Measurements from ENCODE around the gene KIF21A.
"Not testable (repeated sequence)": the region's sequence is repeated elsewhere in the genome, so short reads cannot be mapped to it uniquely, and the experiment has no call there.

KIF21A gene

DNA sequence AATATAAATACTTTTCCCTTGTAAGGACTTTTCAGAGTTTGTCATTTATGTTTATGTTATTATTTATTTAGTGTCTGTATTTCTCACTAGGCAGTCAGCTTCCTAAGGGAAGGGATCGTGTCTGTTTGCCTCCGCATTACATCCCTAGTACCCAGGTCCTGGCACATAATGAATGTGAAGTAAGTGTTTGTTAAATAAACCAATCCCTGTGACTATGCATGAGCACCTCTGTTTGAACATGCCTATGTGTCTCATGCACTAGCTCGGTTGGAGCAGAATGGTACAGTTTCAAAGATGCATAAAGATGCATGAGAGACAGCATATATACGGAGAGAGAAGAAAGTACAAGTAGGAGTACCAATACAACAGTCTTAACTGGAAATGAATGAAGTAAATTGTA, 99.3 kb downstream of the KIF21A start:
- no peak for DNase-seq

DNA sequence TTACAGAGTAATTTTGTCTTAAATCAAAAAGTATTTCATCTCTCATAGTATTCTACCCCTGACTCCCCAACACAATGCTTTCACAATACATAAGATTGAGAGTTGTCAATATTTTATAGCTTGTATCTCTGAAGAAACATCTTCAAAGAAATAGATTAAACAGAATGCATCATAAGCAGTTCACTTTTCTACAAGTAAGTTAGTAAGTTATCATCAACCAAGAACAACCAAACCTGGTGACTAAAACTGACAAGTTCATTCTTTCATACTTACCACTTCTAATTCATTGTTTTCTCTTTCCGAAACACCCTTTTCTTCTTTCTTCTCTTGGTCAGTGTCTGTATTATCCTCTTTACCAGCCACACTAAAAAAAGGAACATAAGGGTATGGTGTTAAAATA, 101.2 kb downstream of the KIF21A start:
- DNase-seq, result no peak

DNA sequence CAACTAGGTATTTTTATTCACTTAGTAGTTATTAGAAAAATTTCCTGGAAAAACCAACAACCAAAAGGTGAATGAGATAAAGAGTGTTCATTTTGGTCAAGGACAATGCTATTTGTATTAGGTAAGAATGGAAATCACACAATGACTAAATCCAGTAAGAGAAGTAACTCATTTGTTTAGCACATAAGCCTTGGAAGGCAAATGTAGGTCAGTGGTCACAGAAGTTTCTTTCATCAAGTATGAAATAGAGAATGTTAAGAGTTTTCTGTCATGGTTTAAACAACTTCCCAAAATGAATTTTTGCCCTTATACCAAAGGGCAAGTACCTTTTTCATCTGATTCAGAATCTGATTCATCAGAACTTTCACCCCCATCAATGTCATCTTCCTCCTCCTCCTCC, 101.7 kb downstream of the KIF21A start:
- peak; percentile 22 for DNase-seq

DNA sequence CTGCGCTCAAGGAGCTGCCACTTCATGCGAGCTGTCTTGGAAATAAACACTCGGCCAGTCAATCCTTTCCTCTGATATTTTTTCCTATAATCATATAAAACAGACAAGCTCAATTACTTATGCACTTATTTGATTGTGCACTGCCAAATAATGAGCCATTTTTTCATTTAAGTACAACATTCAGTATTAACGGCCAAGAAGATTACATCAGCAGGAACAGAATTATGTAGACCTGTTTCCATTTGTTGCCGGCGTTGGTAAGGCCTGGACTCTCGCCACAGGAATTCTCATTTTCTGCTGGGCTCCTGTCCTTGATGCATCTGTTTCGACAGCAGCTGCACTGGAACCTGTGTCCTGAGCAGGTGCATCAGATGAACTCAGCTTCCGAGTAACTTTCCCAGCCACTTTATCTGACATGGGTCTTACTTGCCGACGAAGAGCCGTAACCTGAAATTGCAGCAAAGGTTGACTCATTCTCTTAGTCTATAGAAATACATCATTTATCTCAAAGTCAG, 110.2 kb downstream of the KIF21A start:
- no peak for DNase-seq

DNA sequence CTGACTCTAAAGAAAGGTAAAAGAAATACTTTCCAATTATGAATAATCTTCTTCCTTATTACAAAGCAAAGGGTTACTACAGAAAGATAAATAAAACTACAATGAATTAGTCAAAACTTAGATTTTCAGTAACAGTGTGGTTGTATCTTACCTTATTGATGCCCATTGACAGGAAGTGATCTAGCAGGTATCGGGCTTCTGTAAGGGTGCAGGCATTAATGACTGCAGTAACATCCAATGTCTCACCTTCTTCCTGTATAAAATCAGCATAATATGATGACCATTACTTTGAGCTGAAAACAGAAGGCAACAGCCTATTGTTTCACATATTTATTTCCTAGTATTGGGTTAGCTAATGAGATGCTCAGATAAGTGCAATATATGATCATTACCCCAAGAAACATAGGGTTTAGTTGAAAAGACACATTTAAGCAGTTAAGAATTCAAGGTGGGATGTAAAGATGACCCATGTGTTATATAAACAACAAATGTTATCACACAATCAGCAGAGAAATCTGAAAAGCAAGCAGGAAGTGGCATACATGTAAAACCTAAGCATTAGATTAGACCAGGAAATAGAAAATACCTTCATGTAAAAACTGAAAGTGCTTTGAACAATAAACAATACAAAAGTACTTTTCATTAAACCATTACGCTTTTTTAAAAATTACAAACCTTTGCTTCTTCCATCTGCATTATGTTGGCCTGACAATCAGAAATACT, 111.2 kb downstream of the KIF21A start:
- peak; percentile 3 for DNase-seq

DNA sequence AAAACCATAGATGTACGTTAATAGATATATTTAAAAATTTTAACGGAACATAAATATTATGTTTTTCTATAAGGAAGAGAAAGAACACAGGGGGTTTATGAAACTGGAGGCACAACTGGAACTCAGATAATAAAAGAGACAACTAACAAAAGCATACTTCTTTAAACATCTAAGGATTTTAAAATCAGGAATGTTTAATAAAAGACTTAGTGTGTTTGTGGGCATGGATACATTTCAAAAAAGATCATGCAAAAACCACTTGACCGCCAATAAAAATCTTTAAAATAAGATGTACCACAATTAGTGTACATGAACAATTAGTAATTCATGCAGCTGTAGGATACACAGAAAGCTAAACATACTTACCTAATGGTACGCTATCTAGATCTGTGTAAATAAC, 113.0 kb downstream of the KIF21A start:
- DNase-seq, result no peak

DNA sequence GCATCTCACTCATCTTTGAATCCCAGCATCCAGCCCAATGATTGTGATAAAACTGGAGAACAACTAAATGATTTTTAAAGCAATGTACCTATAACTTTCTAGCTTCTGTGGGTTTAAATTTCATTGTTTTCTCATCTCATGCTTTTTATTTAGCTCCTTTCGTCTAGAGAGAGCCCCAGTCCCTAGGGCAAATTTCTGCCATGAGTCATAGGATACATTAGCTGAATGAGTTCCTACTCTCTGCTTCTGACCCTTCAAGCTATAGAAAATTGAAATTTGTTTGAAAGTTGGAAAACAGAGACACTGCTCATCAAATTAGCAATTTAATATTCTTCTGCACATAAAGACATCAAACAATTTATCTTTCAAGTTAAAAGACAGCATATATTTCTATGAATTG, 113.9 kb downstream of the KIF21A start:
- no peak for DNase-seq

DNA sequence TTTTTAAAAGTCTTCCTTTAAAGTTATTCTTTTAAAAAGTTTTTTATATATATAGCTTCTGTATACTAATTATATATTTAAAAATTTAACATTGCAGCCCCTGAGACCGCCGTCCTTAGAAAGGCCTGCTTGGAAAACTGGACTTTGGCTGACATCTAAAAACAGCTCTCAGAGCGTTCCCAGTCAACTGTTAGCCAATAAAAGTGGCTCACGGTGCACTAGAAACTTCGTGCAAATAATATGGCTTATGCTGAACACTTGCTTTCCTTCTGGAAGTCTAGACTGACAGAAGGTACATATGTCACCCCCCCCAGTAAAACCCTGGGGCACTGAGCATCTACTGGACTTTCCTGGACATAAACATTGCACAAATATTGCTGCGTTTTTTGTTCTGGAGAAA, 115.0 kb downstream of the KIF21A start:
- no peak for DNase-seq

DNA sequence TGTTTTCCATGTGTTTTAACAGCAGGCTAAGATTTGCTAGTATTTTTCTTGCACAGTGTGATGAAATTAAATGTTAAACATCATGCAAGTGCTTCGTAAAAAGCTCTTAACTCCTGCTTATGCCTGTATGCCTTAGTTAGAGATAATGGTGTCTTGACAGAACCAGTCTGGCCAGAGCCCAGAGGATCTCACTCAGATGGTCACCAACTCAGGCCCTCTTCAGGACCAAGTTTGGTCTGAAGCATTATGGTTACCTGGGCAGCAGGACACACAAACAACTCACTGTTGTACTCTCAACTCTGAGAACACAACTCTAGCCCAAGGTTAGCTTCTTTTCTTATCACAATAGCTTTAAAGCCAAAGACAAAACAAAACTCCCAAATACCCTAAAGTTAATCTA, 115.4 kb downstream of the KIF21A start:
- no peak for DNase-seq

DNA sequence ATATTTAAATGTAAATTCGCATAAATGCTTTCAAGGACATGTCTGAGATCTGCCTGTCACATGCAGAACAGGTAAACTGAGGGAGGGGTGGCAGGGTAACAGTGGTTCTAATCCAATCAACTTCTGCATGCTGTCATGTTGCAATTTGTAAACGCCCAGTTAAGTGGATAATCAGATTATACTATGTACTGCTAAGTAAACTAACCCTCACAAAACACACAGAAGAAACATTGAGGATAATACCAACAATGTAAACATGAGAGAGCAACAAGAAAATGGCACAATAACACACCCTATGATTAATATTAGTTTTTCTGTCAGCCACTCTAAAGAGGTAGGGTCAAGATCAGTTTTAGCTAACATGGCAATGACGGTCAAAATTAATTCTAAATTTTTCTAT, 123.7 kb downstream of the KIF21A start:
- no peak for DNase-seq

DNA sequence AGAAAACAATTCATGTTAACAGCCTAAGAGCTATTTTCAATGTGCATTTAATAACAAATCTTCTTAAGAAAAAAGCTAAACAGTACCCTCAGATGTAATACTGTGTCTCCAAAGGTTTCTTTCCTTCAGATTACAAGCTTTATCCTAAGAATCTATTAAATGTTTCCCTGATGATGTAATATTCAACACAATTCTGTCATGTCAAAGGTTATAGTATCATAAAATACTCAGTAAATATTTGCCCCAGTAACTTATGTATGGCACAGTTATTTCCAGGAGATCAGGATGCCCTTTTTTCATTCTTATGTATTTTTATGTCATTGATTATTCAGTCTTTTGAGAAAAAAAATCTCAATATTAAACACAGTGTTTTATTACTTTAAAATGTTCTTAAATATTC, 128.4 kb downstream of the KIF21A start:
- no peak for DNase-seq

DNA sequence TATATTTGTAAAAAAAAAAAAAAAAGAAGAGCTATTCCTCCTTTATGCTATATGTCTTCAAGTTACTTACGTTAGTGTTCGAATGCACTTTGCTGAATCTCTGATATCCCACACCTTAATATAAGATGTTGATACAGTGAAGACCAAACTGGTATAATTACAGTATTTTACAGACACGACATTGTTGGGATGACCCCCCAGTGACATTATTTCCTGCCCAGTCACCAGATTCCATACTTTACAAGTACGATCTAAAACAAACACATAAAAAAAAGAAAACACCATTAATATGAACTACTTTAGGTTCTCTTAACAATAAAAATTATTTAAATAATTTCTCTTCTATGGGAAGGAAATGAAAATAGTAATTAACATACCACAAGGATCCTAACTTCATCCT, 133.4 kb downstream of the KIF21A start:
- no peak for DNase-seq

DNA sequence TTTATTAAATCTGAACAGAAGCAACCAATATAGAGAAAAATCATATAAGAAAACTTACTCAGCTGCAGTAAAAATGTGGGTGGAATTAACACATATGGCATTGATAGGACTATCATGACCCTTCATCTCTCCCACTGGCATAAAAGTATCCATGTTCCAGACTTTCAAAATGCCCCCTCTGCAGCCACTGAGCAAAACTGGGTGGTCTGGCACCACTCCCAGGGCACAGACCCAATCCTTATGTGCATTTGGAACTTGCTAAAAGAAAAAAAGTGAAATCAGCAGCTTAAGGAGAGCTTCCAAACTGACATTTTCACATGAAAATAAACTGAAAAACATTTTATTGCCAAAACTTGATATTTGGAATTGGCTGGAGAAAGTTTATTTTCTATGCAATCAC, 141.5 kb downstream of the KIF21A start:
- DNase-seq, result no peak

DNA sequence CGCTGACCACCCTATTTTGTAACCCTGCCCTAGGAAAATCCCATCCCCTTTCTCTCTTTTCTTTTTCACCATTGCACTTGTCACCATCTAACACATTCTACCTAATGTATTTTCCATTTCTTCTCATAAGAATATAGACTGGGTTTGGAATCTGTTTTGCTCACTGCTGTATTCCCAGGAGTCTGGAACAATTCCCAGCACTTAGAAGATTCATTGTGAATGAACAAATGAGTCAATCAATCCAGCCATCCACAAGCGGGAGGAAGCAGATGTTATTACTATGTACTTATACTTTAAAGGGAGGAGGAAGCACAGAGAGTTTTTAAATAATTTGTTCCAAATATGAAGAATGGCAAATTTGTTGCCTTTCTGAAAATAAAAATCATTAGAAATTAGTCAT, 142.1 kb downstream of the KIF21A start:
- DNase-seq, result no peak

DNA sequence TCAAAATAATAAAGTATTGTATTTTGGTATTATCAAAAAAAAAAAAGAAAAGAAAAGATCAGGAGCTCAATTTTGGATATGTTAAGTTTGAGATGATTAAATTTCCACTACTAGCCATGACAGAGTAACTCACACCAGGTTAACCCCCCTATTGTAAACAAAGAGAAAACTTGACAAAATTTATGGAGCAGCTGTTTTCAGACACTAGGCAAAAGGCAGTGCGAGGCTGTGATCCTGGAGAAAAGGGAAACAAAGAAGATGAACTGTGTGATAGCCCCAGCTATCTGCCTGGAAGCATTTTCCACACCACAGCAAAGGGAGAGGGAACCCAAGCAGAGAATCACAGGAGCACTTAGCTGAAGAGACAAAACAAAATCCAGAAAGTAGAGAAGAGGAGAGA, 145.0 kb downstream of the KIF21A start:
- DNase-seq, result no peak

DNA sequence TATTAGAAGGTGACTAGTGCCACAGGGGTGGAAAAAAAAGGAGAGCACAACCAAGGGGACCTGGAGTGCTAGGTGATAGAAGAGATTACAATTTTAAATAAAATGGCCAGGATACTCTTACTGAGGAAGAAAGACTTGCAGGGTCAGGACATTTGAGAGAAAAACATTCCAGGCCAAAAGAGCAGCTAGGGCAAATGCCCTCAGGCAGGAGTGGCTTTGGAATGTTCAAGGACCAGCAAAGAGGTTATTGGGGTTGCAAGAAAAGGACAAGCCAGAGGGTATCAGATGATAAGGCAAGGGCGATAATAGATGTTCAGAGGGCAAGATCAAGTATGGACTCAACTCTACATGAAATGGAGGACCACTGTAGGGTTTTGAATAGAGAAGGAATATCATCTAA, 146.4 kb downstream of the KIF21A start:
- DNase-seq, result no peak

DNA sequence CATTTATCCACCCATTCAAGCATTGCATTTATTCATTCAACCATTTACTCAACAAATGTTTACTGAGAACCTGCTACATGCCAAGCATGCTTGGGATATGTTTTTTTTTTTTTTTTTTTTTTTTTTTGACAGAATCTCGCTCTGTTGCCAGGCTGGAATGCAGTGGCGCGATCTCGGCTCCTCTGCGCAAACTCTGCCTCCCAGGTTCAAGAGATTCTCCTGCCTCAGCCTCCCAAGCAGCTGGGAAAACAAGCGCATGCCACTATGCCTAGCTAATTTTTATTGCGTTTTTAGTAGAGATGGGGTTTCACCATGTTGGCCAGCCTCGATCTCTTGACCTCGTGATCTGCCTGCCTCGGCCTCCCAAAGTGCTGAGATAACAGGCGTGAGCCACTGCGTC, 147.3 kb downstream of the KIF21A start:
- not testable (repeated sequence) for DNase-seq

DNA sequence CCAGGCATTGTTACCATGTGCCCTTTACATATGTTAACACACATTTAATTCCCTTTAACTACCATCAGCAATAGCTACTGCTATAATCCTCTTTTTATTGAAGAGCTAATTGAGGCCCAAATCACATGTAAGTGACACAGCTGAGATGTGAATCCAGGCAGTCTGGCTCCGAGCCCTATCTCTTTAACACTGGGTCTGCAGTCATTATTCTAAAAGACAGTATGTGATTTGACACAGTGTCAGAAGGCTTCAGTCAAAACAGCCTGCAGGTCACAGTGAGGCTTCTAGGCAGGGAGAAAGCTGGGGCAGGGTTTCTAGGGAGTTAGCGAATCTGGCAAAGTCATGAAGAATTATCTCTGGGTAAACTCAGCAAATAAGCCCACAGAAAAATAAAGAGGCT, 148.2 kb downstream of the KIF21A start:
- DNase-seq, result no peak

DNA sequence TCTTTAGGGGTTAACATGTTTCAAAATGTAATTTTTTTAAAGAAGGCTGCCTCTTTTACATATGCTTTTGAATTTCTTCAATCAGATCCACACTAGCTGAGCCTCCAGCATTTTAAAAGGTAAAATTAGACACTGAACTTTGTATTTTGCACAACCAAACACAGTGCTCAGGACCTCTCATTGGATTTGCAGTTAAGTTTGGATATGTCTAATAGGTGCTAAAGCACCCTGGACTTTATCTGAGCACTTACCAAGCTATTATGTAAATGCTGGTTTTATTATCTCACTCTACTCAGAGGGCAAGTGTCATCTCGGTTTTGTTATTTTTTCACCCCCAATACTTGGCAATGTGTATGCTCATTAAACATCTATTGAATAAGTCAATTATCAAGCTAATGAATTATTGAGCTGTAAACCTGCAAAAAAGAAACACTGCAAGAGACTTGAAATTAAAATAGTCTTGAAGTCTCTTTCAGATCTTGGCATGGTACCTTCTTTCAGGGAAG, 150.7 kb downstream of the KIF21A start:
- no peak for DNase-seq

DNA sequence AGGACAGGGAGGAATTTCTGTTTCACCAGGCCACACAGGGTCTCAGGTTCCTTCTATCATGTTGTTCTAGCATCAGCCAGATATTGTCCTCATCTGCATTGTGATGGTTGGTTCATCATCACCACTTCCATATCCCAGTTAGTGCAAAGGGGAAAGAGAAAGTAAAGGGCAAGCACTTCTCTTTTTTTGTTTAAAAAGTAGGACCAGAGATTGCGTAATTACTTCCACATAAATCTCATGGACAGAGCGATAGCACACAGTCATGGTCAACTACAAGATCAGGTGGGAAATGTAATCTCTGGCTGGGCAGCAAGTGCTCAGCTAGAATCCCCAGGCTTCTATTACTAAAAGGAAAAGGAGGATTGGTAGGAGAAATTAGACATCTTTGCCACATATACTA, 155.1 kb downstream of the KIF21A start:
- DNase-seq, result no peak

DNA sequence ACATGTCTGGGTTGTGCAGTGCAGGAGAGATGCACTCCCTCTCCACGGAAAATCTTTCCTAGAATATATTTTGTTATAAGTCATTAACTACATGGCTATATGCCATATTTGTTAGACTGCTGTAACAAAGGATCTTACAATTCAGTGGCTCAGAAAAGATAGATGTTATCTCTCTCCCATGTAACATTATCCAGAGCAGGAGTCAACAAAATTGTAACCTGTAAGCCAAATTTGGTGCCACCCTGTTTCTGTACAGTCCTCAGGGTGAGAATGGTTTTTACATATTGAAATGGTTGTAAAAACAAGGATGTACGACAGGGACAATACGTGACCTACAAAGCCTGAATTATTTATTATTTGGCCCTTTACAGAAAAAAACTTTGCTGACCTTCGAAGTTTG, 155.5 kb downstream of the KIF21A start:
- DNase-seq, result no peak

DNA sequence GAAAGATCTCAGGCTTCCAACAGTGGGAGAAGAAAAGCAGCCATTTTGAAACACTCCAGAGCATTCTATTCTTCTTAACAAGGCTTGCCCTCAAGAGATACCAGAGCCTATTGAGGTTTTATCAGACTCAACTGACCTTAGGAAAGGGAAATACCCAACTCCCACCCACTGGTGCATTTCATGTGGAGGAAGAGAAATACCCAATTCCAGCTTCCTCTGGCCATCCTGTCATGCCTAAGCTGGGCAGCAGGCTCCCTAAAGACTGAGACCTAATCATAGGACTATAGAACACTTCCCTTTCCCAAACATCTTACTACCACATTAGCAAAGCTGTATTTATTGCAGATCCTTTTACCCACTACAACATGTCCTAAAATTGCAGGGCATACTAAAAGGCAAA, 164.5 kb downstream of the KIF21A start:
- DNase-seq, result no peak

DNA sequence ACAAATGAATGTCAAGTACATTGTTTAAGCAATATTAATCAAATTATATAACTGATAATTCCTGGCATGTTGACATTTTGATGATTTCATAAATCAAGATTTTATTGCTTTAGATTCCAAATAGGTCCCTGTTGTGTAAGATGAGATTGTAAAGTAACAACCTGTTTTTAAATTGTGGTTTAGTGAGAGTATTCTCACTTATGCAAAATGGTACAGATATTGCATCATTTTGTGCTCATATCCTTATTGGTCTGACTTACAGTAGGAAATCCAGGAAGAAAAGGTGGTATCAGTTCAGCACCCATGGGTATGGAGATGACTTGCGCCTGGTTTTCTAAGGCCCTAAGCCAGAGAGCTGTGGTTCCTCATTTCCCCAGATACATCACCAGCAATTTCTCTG, 165.5 kb downstream of the KIF21A start:
- peak; percentile 33 for DNase-seq

DNA sequence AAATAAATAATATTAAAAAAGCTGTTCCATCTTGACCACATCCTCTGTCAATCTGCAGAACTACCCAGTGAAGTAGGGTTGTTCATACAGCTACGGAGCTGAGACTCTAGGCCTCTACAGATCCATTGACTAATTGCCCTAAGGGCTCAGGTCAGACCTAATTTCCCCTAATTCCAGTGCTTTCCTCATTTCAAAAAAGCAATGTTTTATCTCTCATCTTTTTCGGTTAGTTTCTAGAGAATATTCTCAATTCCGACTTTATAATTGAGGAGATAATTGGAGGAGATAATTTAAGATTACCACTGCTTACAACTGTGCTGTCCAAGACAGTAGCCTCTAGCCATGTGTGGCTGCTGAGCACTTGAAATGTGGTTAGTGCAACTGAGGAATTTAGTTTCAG, 167.1 kb downstream of the KIF21A start:
- no peak for DNase-seq

Measured in activated CD4-positive, alpha-beta T cell treated with anti-CD3 and anti-CD28 coated beads, Interleukin-2, Interleukin-6, amounts not matched to agents 100 ng/mL and 50 ng/mL, durations not matched to agents 16 hours and 8 hours (primary cell).